HCT116 (cell line): ENCODE results near the gene SLC10A6. TPM values are rescaled to one million over a fixed set of nuclear protein-coding genes. Genes with fewer than 3 reads are reported as not detected.

ENCODE experiments used
- ATAC-seq: fragments of 200-7000 bp; cut with Tn5 transposase; 2 replicates; pipeline ENCODE4 v1.9.1; 2020; ENCODE audit warnings: mild to moderate bottlenecking, moderate library complexity
- BruUV-seq: library from RNA; stranded (reverse); fragments of 400-500 nt; replicated peaks from 2 replicates; lab custom pipeline; 2021; lab: Mats Ljungman, UMichigan
- CTCF ChIA-PET: fragments of 300-600 bp; sonication (Branson Sonifier 250); formaldehyde crosslinking; loops from one replicate; lab custom pipeline; 2021; ENCODE audit warnings: antibody characterized with exemption; lab: Charles Lee
- POLR2A ChIA-PET: fragments of 300-600, 350-600 bp; sonication (Branson Sonifier 250); formaldehyde crosslinking; loops from one replicate; lab custom pipeline; 2021; ENCODE audit warnings: antibody characterized with exemption; lab: Charles Lee
- RAD21 ChIA-PET, 2 experiments: fragments of 300-600 bp; sonication (Branson Sonifier 250); formaldehyde crosslinking; loops; one replicate each; lab custom pipeline; 2023; ENCODE audit warnings: low total read pairs in 2 of 2; ENCODE audit not compliant: uncharacterized antibody in 2 of 2, unreplicated experiment in 2 of 2, low non-redundant PET in 1 of 2; lab: Charles Lee
- DNase-seq: peaks from one replicate; pipeline ENCODE4 v3.0.0-alpha.2; 2010; ENCODE audit warnings: low read depth, low spot score
- H2AFZ ChIP-seq: fragments of 200-600 bp; shearing (Covaris generic), sonication (generic); 2 replicates; pipeline ENCODE4 v1.6.1; 2017; ENCODE audit warnings: low read depth, mixed run types, mixed read lengths, antibody characterized with exemption, low read length; ENCODE audit not compliant: poor library complexity, severe bottlenecking
- H3K27ac ChIP-seq: 2 replicates; pipeline ENCODE4 v1.5.1; 2012; ENCODE audit warnings: low read depth, low read length
- H3K27me3 ChIP-seq: fragments of 200-600 bp; sonication (generic); 2 replicates; pipeline ENCODE4 v1.6.1; 2016; ENCODE audit warnings: mixed run types, low read length, mixed read lengths; ENCODE audit not compliant: insufficient read depth
- H3K36me3 ChIP-seq, 2 experiments: fragments of 200-500 bp in 1 of 2; fragments of 200-600 bp in 1 of 2; sonication (Bioruptor generic) in 1 of 2; sonication (generic) in 1 of 2; 2 replicates each; pipeline versions ENCODE4 v1.5.1 to v1.6.1; 2014 to 2016; ENCODE audit warnings: low read length in 2 of 2, inconsistent platforms in 1 of 2, mixed read lengths in 1 of 2, mixed run types in 1 of 2; ENCODE audit not compliant: insufficient read depth in 2 of 2, control insufficient read depth in 1 of 2
- H3K4me1 ChIP-seq, 2 experiments: fragments of 200-600 bp in 1 of 2; sonication (generic) in 1 of 2; 2 replicates each; pipeline versions ENCODE4 v1.5.1 to v1.6.1; 2012 to 2017; ENCODE audit warnings: low read length in 2 of 2, inconsistent platforms in 1 of 2, mild to moderate bottlenecking in 1 of 2, mixed read lengths in 1 of 2, mixed run types in 1 of 2, moderate library complexity in 1 of 2; ENCODE audit not compliant: insufficient read depth in 2 of 2, control insufficient read depth in 1 of 2
- H3K4me2 ChIP-seq: fragments of 200-600 bp; sonication (generic); 2 replicates; pipeline ENCODE4 v1.6.1; 2017; ENCODE audit warnings: mixed run types, low read length, mixed read lengths
- H3K4me3 ChIP-seq, 2 experiments: fragments of 200-600 bp in 1 of 2; sonication (generic) in 1 of 2; replicated peaks in 1 of 2; 2 replicates each; pipeline ENCODE4 v1.5.1; 2011 to 2016; ENCODE audit warnings: low read length in 2 of 2, control low read depth in 1 of 2, low read depth in 1 of 2, mild to moderate bottlenecking in 1 of 2, mixed read lengths in 1 of 2, mixed run types in 1 of 2
- H3K79me2 ChIP-seq: fragments of 200-600 bp; sonication (generic); 2 replicates; pipeline ENCODE4 v1.6.1; 2017; ENCODE audit warnings: mild to moderate bottlenecking, mixed run types, low read length, moderate library complexity, mixed read lengths; ENCODE audit not compliant: insufficient read depth
- H3K9ac ChIP-seq: fragments of 200-600 bp; sonication (generic); 2 replicates; pipeline ENCODE4 v1.6.1; 2016; ENCODE audit warnings: low read length, mixed read lengths
- H3K9me2 ChIP-seq: fragments of 200-600 bp; sonication (generic), shearing (Covaris generic); 2 replicates; pipeline ENCODE4 v1.6.1; 2017; ENCODE audit warnings: mixed run types, mild to moderate bottlenecking, moderate library complexity; ENCODE audit not compliant: insufficient read depth
- H3K9me3 ChIP-seq, 2 experiments: fragments of 200-500 bp in 1 of 2; fragments of 200-600 bp in 1 of 2; sonication (Bioruptor generic) in 1 of 2; sonication (generic) in 1 of 2; 2 replicates each; pipeline ENCODE4 v1.6.1; 2014 to 2017; ENCODE audit warnings: low read length in 2 of 2, mixed read lengths in 2 of 2, inconsistent platforms in 1 of 2, low read depth in 1 of 2, mild to moderate bottlenecking in 1 of 2, mixed run types in 1 of 2, moderate library complexity in 1 of 2; ENCODE audit not compliant: control insufficient read depth in 1 of 2, insufficient read depth in 1 of 2
- H4K20me1 ChIP-seq: fragments of 200-600 bp; sonication (generic), shearing (Covaris generic); 2 replicates; pipeline ENCODE4 v1.6.1; 2017; ENCODE audit warnings: mixed run types, mild to moderate bottlenecking, moderate library complexity; ENCODE audit not compliant: insufficient read depth
- CTCF ChIP-seq, 3 experiments: fragments of 200-600 bp in 1 of 3; sonication (generic) in 1 of 3; IDR thresholded peaks in 2 of 3; conservative IDR thresholded peaks in 1 of 3; 2 replicates each; pipeline ENCODE4 v1.5.1; 2012 to 2017; ENCODE audit warnings: low read depth in 2 of 3, low read length in 2 of 3, antibody characterized with exemption in 1 of 3, borderline replicate concordance in 1 of 3, control low read depth in 1 of 3, mild to moderate bottlenecking in 1 of 3, mixed read lengths in 1 of 3, mixed run types in 1 of 3, moderate library complexity in 1 of 3; ENCODE audit not compliant: insufficient read depth in 1 of 3
- ELF1 ChIP-seq: IDR thresholded peaks from 2 replicates; pipeline ENCODE4 v1.6.1; 2012; ENCODE audit warnings: low read depth, borderline replicate concordance
- EZH2 ChIP-seq: fragments of 200-600 bp; sonication (generic); IDR thresholded peaks from 2 replicates; pipeline ENCODE4 v1.6.1; 2017; ENCODE audit warnings: antibody characterized with exemption, mixed run types
- EZH2phosphoT487 ChIP-seq: fragments of 200-600 bp; IDR thresholded peaks from 2 replicates; pipeline ENCODE4 v1.6.1; 2018; ENCODE audit warnings: antibody characterized with exemption, borderline replicate concordance
- FOSL1 ChIP-seq: IDR thresholded peaks from 2 replicates; pipeline ENCODE4 v1.6.1; 2012; ENCODE audit warnings: low read depth
- JUND ChIP-seq: IDR thresholded peaks from 2 replicates; pipeline ENCODE4 v1.6.1; 2012
- MAX ChIP-seq: IDR thresholded peaks from 2 replicates; pipeline ENCODE4 v1.6.1; 2012
- POLR2AphosphoS5 ChIP-seq: IDR thresholded peaks from 2 replicates; pipeline ENCODE4 v1.6.1; 2011; ENCODE audit warnings: mild to moderate bottlenecking, low read depth, low read length, moderate library complexity
- RAD21 ChIP-seq: IDR thresholded peaks from 2 replicates; pipeline ENCODE4 v1.6.1; 2012; ENCODE audit warnings: low read depth, mild to moderate bottlenecking
- SIN3A ChIP-seq: IDR thresholded peaks from 2 replicates; pipeline ENCODE4 v1.6.1; 2012; ENCODE audit warnings: low read depth
- SP1 ChIP-seq: IDR thresholded peaks from 2 replicates; pipeline ENCODE4 v1.6.1; 2012; ENCODE audit warnings: low read depth
- SRF ChIP-seq: IDR thresholded peaks from 2 replicates; pipeline ENCODE4 v1.6.1; 2012; ENCODE audit warnings: low read depth
- ZFX ChIP-seq: fragments of 450-650 bp; IDR thresholded peaks from 2 replicates; pipeline ENCODE4 v1.6.1; 2017
- intact Hi-C: fragments of 100-400 bp; cut with micrococcal nuclease; formaldehyde crosslinking; loops from 2 replicates; pipeline ENCODE4 v1.10.0; 2022
- total RNA-seq: library from RNA; stranded (reverse); gene quantifications from one replicate; pipeline ENCODE4 v1.2.1, GENCODE V29; 2021; ENCODE audit not compliant: unreplicated experiment

Gene SLC10A6
- total RNA-seq, 1 experiment from 2014 or later = not detected

DNA sequence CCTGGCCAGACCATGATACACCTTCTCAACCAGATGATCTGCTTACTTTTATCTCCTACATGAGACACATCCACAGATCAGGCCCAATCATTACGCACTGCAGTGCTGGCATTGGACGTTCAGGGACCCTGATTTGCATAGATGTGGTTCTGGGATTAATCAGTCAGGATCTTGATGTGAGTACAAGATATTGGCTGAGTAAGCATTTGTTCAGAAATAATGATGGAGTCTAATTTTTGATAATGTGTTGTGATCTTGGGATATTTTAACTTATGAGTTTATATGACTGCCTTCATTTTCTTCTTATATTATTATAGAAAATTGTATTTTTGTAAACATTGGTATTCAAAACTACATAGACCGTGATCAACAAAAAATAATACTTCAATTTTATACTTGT lies 39.4 kb downstream of the SLC10A6 start:
- H3K4me3 ChIP-seq = no peak overlapping the region
- RAD21 ChIA-PET = no interaction called here

More for the DNA sequence above, 39.4 kb downstream of the SLC10A6 start:
- no peaks in the 10 kb centered on the region for H3K36me3 ChIP-seq
- H4K20me1 ChIP-seq = no peaks in the 10 kb centered on the region
- no peak for TF ChIP-seq FOSL1
- TF ChIP-seq RAD21 = no peak
- no peak for TF ChIP-seq ELF1
- TF ChIP-seq EZH2phosphoT487 = no peak
- no peak for TF ChIP-seq POLR2AphosphoS5
- no peak for TF ChIP-seq EZH2
- TF ChIP-seq SIN3A = no peak
- TF ChIP-seq SP1 = no peak
- no peak for TF ChIP-seq MAX
- no peak for TF ChIP-seq SRF
- TF ChIP-seq CTCF (IDR thresholded peaks at IDR 0.05 in 2 of 3, conservative IDR thresholded peaks at IDR 0.05 in 1 of 3; ENCODE audit: borderline replicate concordance in 1 of 3, insufficient read depth in 1 of 3, low read depth in 2 of 3, low read length in 2 of 3) = no peak
- TF ChIP-seq JUND = no peak
- TF ChIP-seq ZFX = no peak
- CTCF ChIA-PET = no interaction called here
- no peaks in the 10 kb centered on the region for H3K79me2 ChIP-seq
- no peaks in the 10 kb centered on the region for H3K4me1 ChIP-seq
- ATAC-seq (no peak), DNase-seq (no peak)
- no peaks in the 10 kb centered on the region for H3K27me3 ChIP-seq
- intact Hi-C loops = no loop called here
- POLR2A ChIA-PET = no interaction called here
- BruUV-seq = no TSS peak
- no peak overlapping the region for H2AFZ ChIP-seq
- H3K9me2 ChIP-seq = no peaks in the 10 kb centered on the region
- H3K9ac ChIP-seq = no peak overlapping the region
- no peak overlapping the region for H3K4me2 ChIP-seq
- H3K27ac ChIP-seq = no peak overlapping the region
- no peaks in the 10 kb centered on the region for H3K9me3 ChIP-seq
